Cortex of kidney (tissue), 1 donor: Measurements from ENCODE around the gene RIMS1.
"Not testable (repeated sequence)": the region's sequence is repeated elsewhere in the genome, so short reads cannot be mapped to it uniquely, and the experiment has no call there.

Experiments
- DNase-seq: peaks from one replicate; lab custom pipeline; 2025; lab: John Stamatoyannopoulos, UW

RIMS1 gene

GRCh38 chr6:72328775-72329174 is 442.4 kb downstream of the RIMS1 start:
- DNase-seq, result no peak

- DNase-seq, result not testable (repeated sequence)
Observed at GRCh38 chr6:72335203-72335602, 448.9 kb downstream of the RIMS1 start.

- no peak for DNase-seq
Observed at GRCh38 chr6:72348926-72349325, 462.6 kb downstream of the RIMS1 start.

GRCh38 chr6:72350296-72350881 is 464.0 kb downstream of the RIMS1 start:
- DNase-seq, result no peak

GRCh38 chr6:72363844-72364740 is 477.7 kb downstream of the RIMS1 start:
- DNase-seq, result no peak

- DNase-seq, result no peak
Observed at GRCh38 chr6:72365773-72366172, 479.4 kb downstream of the RIMS1 start.

GRCh38 chr6:72367439-72367838 is 481.1 kb downstream of the RIMS1 start:
- no peak for DNase-seq

GRCh38 chr6:72371473-72371872 is 485.1 kb downstream of the RIMS1 start:
- no peak for DNase-seq

- DNase-seq, result no peak
Observed at GRCh38 chr6:72374172-72374571, 487.8 kb downstream of the RIMS1 start.

- DNase-seq, result no peak
Observed at GRCh38 chr6:72374857-72375256, 488.5 kb downstream of the RIMS1 start.

GRCh38 chr6:72376736-72377135 is 490.4 kb downstream of the RIMS1 start:
- DNase-seq, result no peak

GRCh38 chr6:72381076-72381475 is 494.7 kb downstream of the RIMS1 start:
- DNase-seq, result no peak

- no peak for DNase-seq
Observed at GRCh38 chr6:72382602-72383529, 496.5 kb downstream of the RIMS1 start.

GRCh38 chr6:72386324-72386723 is 500.0 kb downstream of the RIMS1 start:
- DNase-seq, result no peak

GRCh38 chr6:72389698-72390097 is 503.3 kb downstream of the RIMS1 start:
- no peak for DNase-seq

- no peak for DNase-seq
Observed at GRCh38 chr6:72390548-72390947, 504.2 kb downstream of the RIMS1 start.

- no peak for DNase-seq
Observed at GRCh38 chr6:72401865-72402264, 515.5 kb downstream of the RIMS1 start.

- no peak for DNase-seq
Observed at GRCh38 chr6:72403413-72403812, 517.1 kb downstream of the RIMS1 start.

GRCh38 chr6:72406517-72406916 is 520.2 kb downstream of the RIMS1 start:
- DNase-seq, result no peak

- DNase-seq, result no peak
Observed at GRCh38 chr6:72410769-72411168, 524.4 kb downstream of the RIMS1 start.

- no peak for DNase-seq
Observed at GRCh38 chr6:72411872-72412708, 525.7 kb downstream of the RIMS1 start.

- no peak for DNase-seq
Observed at GRCh38 chr6:72412709-72413044, 526.3 kb downstream of the RIMS1 start.
